Spleen (tissue), 11 donors: ENCODE measurements around the gene WDR55. TPM values are rescaled to one million over a fixed set of nuclear protein-coding genes. Genes with fewer than 3 reads are reported as not detected.
A peak's percentile ranks its signal among the peaks of the same experiment; 100 is the strongest.
"Not testable (repeated sequence)": the region's sequence is repeated elsewhere in the genome, so short reads cannot be mapped to it uniquely, and the experiment has no call there.

ENCODE experiments used
- DNase-seq: peaks from one replicate; pipeline ENCODE4 v3.0.0-alpha.2; 2020
- H3K27ac ChIP-seq, 8 donors: fragments of 200-600 bp; sonication (generic) in 7 of 8; 1 replicate in 4 of 8; 2 replicates in 4 of 8; pipeline versions ENCODE4 v1.5.0 to v1.8.0; 2016 to 2021; ENCODE audit warnings: inconsistent platforms in 4 of 8, mild to moderate bottlenecking in 4 of 8, moderate library complexity in 1 of 8
- H3K27me3 ChIP-seq, 7 donors: fragments of 200-600 bp; sonication (generic) in 6 of 7; replicated peaks in 1 of 7; 1 replicate in 4 of 7; 2 replicates in 3 of 7; pipeline versions ENCODE4 v1.5.0 to v1.8.0; 2016 to 2021; ENCODE audit warnings: inconsistent platforms in 3 of 7, mild to moderate bottlenecking in 1 of 7
- H3K36me3 ChIP-seq, 6 donors: fragments of 200-600 bp; sonication (generic) in 5 of 6; 1 replicate in 4 of 6; 2 replicates in 2 of 6; pipeline versions ENCODE4 v1.5.0 to v1.8.0; 2016 to 2021; ENCODE audit warnings: inconsistent platforms in 2 of 6
- H3K4me1 ChIP-seq, 6 donors: fragments of 200-600 bp; sonication (generic) in 5 of 6; 1 replicate in 3 of 6; 2 replicates in 3 of 6; pipeline versions ENCODE4 v1.5.0 to v1.8.0; 2016 to 2021; ENCODE audit warnings: inconsistent platforms in 3 of 6
- H3K4me3 ChIP-seq, 8 donors: fragments of 200-600 bp; sonication (generic) in 7 of 8; 1 replicate in 4 of 8; 2 replicates in 4 of 8; pipeline versions ENCODE4 v1.5.0 to v1.8.0; 2016 to 2021; ENCODE audit warnings: inconsistent platforms in 4 of 8, mild to moderate bottlenecking in 4 of 8, moderate library complexity in 2 of 8
- H3K9me3 ChIP-seq, 8 donors: fragments of 200-600 bp; sonication (generic) in 7 of 8; 1 replicate in 4 of 8; 2 replicates in 4 of 8; pipeline versions ENCODE4 v1.5.0 to v1.8.0; 2016 to 2021; ENCODE audit warnings: inconsistent platforms in 4 of 8
- POLR2A ChIP-seq, 3 donors: fragments of 450-650 bp; IDR thresholded peaks; one replicate each; pipeline ENCODE4 v1.5.1; 2017; ENCODE audit warnings: antibody characterized with exemption in 3 of 3, mild to moderate bottlenecking in 1 of 3
- POLR2AphosphoS5 ChIP-seq, 3 donors: sonication (generic); formaldehyde crosslinking; IDR thresholded peaks; one replicate each; pipeline ENCODE4 v1.5.1; 2017; ENCODE audit warnings: antibody characterized with exemption in 3 of 3
- WGBS, 5 donors: extraction: QIAGEN DNeasy Blood & Tissue Kit in 3 of 5; methylation state at CpG; one replicate each; pipeline versions ENCODE4 v1.1.5 to v1.1.7; 2013 to 2018; 5-methylcytosine and 5-hydroxymethylcytosine counted together
- intact Hi-C: fragments of 100-400 bp; cut with DNase I; formaldehyde crosslinking; loops from one replicate; pipeline ENCODE4 v1.15.0; 2023; ENCODE audit warnings: low total_unique reads
- polyA plus RNA-seq, 3 donors: library from polyadenylated mRNA; stranded (reverse); fragments of 200-250 nt; gene quantifications; one replicate each; pipeline ENCODE4 v1.2.1, GENCODE V29; 2013
- total RNA-seq, 7 donors: library from RNA; depleted of rRNA in 3 of 7; stranded (reverse); fragments of >200 nt in 3 of 7; fragmentation: NEBNext Ultra II Directional in 4 of 7; extraction: Animal tissue kit (Norgen Biotek cat#: 25700) in 4 of 7; gene quantifications; one replicate each; pipeline versions ENCODE4 v1.1.0 to v1.2.1, GENCODE V29; 2016 to 2021
- TF ChIP-seq, protein P1 (sequence below), 11 experiments: fragments of 200-600 bp in 7 of 11; fragments of 450-650 bp in 4 of 11; sonication (generic) in 4 of 11; IDR thresholded peaks in 8 of 11; conservative IDR thresholded peaks in 3 of 11; 1 replicate in 7 of 11; 2 replicates in 4 of 11; pipeline versions ENCODE4 v1.4.0 to v1.8.0; 2016 to 2021; ENCODE audit warnings: antibody characterized with exemption in 11 of 11, inconsistent platforms in 4 of 11, mild to moderate bottlenecking in 1 of 11
- donor health status: healthy with polysubstance abuse.
- donor health status: DM: no; HTN: no; CAD: no; lungs with moderate emphysema.
- donor health status: DM: no; HTN: no; CAD: no.
- donor health status: Bipolar disorder and iron deficiency.
- donor health status: healthy.
- donor health status: DM: no; HTN: no; CAD: no.
- donor health status: DM: yes; HTN: yes; CAD: no.

WDR55 gene
- total and polyA plus RNA-seq, 10 donors, result 14.2 to 30.8 (median 24.8) TPM

DNA sequence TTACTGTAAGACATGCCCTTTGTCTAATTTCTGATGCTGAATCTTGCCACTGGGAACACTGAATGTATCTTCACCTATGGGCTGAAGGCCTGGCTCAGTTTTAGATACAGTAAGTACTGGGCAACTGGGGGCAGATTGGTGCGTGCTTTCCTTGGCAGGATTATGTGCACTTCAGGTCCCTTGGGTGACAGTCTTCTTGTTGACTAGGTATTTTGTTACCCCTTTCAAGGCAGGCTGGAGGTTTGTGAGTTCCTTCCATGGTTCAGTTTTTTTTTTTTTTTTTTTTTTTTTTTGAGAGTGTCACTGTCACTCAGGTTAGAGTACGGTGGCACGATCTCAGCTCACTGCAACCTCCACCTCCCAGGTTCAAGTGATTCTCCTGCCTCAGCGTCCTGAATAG lies 43.1 kb downstream of the WDR55 start:
- no peak overlapping the region for H3K27ac ChIP-seq
- TF ChIP-seq POLR2AphosphoS5 (IDR thresholded peaks at IDR 0.05), result no peak
- TF ChIP-seq, protein P1, sequence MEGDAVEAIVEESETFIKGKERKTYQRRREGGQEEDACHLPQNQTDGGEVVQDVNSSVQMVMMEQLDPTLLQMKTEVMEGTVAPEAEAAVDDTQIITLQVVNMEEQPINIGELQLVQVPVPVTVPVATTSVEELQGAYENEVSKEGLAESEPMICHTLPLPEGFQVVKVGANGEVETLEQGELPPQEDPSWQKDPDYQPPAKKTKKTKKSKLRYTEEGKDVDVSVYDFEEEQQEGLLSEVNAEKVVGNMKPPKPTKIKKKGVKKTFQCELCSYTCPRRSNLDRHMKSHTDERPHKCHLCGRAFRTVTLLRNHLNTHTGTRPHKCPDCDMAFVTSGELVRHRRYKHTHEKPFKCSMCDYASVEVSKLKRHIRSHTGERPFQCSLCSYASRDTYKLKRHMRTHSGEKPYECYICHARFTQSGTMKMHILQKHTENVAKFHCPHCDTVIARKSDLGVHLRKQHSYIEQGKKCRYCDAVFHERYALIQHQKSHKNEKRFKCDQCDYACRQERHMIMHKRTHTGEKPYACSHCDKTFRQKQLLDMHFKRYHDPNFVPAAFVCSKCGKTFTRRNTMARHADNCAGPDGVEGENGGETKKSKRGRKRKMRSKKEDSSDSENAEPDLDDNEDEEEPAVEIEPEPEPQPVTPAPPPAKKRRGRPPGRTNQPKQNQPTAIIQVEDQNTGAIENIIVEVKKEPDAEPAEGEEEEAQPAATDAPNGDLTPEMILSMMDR (IDR thresholded peaks at IDR 0.05 in 8 of 11, conservative IDR thresholded peaks at IDR 0.05 in 3 of 11), result no peak
- TF ChIP-seq POLR2A (IDR thresholded peaks at IDR 0.05), result no peak
- 83 to 97% (median 93%) methylated on average over 4 of the region's 4 CpGs for WGBS, 5 donors

DNA sequence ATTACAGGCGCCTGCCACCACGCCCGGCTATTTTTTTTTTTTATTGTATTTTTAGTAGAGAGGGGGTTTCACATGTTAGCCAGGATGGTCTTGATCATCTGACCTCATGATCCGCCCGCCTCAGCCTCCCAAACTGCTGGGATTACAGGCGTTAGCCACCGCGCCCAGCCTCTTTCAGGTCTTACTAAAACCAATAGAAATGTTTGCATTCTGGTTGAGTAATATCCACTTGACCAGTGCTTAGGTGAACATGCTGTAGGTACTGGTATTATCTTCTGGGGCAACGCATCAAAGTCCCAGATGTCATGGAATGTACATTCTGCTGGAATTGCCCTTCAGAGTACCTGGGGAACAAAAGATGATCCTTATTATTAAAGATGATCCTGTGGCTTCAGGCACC lies 44.1 kb downstream of the WDR55 start:
- intact Hi-C loops, result loop anchor here (10.0 kb wide), 1 partner anchor 54 kb away; no protein-coding TSS in a partner anchor
- H3K36me3 ChIP-seq, result peaks cover 0 to 41% (median 30%) of the 10 kb centered on the region in 6 donors
- WGBS, 5 donors, result 89 to 97% (median 93%) methylated on average over 9 of the region's 9 CpGs
- DNase-seq, H3K4me3 ChIP-seq, H3K27ac ChIP-seq, H3K27me3 ChIP-seq, H3K9me3 ChIP-seq: not testable (repeated sequence)
- peaks cover 0 to 19% (median 11%) of the 10 kb centered on the region in 6 donors for H3K4me1 ChIP-seq

More for the DNA sequence above, 43.1 kb downstream of the WDR55 start:
- Histone ChIP-seq H3K27me3 (no peaks in the 10 kb centered on the region), H3K9me3 (no peaks in the 10 kb centered on the region), H3K4me1 (peaks cover 0 to 24% (median 12%) of the 10 kb centered on the region in 6 donors), H3K4me3 (no peak overlapping the region), H3K36me3 (peaks cover 0 to 51% (median 40%) of the 10 kb centered on the region in 6 donors)
- DNase-seq, result no peak
- intact Hi-C loops, result loop anchor here (10.0 kb wide), 1 partner anchor 53 kb away; no protein-coding TSS in a partner anchor

DNA sequence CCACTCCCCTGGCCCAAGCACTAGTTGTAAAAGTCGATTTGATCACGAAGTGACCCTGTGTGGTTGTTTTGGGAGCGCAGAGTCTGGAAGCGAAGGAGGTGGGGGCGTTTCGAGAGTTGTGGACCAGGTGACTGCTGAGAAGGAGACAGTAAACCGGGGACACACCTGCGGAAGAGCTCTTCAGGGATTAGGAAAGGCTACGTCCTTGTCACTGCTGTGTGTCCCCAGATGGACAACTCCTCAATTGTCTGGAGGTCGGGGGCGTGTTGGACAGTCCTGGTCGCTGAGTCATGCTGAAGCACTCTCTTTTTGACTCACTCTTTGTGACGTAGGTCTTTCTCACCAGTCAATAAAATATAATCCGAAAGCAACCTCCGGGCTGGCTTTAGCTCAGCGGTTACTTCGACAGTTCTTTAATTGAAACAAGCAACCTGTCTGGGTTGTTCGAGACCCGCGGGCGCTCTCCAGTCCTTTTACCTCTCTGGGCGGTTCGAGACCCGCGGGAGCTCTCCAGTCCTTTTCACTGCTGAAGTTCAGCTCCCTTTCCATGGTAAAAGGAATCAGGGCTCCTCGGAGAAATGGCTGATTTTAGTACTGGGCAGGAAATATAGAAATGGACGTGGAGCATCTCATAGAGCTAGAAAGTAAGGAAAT lies 46.3 kb downstream of the WDR55 start:
- peak overlapping the region; percentile 52 to 84 (median 67) for H3K4me3 ChIP-seq
- H3K27me3 ChIP-seq, result no peaks in the 10 kb centered on the region
- H3K27ac ChIP-seq, result peak overlapping the region; percentile 84 to 96 (median 92)
- intact Hi-C loops, result loop anchor here (10.0 kb wide), 1 partner anchor 336 kb away; no protein-coding TSS in a partner anchor
- H3K36me3 ChIP-seq, result peaks cover 0 to 19% (median 9%) of the 10 kb centered on the region in 6 donors
- H3K9me3 ChIP-seq, result no peaks in the 10 kb centered on the region
- WGBS, 5 donors, result 0 to 1% (median 0%) methylated on average over 27 of the region's 27 CpGs
- peaks cover 0 to 19% (median 11%) of the 10 kb centered on the region in 6 donors for H3K4me1 ChIP-seq
- TF ChIP-seq, protein P1 (IDR thresholded peaks at IDR 0.05 in 8 of 11, conservative IDR thresholded peaks at IDR 0.05 in 3 of 11), result no peak
- TF ChIP-seq POLR2AphosphoS5 (IDR thresholded peaks at IDR 0.05), result peak in 2 of 3 donors; percentile 67 to 87
- TF ChIP-seq POLR2A (IDR thresholded peaks at IDR 0.05), result peak in 1 of 3 donors; percentile 15
- peak; percentile 90 for DNase-seq

DNA sequence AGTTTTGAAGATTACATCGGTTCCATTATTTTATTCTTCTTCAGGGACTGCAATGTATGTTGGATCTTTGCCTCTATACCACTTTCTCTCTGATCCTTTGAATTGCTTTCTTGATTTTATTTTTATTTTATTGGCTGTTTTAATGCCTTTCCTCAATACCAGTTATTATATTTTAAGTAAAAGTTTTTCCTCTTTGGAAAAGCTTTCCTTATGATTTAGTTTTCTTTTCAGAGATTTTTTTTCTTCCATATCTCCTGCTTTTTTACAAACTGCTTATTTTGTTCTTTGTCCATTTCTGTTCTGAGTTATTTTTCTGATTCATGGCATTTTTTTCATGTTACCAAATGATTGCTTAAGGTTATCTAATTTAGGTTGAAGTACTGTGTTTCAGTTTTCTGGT lies 47.1 kb downstream of the WDR55 start:
- H3K4me3 ChIP-seq, result peak overlapping the region in 1 of 8 donors; percentile 52
- DNase-seq, result no peak
- H3K4me1 ChIP-seq, result peaks cover 0 to 19% (median 11%) of the 10 kb centered on the region in 6 donors
- H3K9me3 ChIP-seq, result no peaks in the 10 kb centered on the region
- 89 to 97% (median 92%) methylated on average over 1 of the region's 1 CpG for whole genome bisulfite sequencing, 5 donors
- TF ChIP-seq POLR2A (IDR thresholded peaks at IDR 0.05) (no peak), POLR2AphosphoS5 (IDR thresholded peaks at IDR 0.05) (no peak)
- TF ChIP-seq, protein P1 (IDR thresholded peaks at IDR 0.05 in 8 of 11, conservative IDR thresholded peaks at IDR 0.05 in 3 of 11), result no peak
- no peaks in the 10 kb centered on the region for H3K27me3 ChIP-seq
- peaks cover 0 to 11% (median 2%) of the 10 kb centered on the region in 6 donors for H3K36me3 ChIP-seq
- intact Hi-C loops, result loop anchor here (10.0 kb wide), 1 partner anchor 337 kb away; no protein-coding TSS in a partner anchor
- H3K27ac ChIP-seq, result peak overlapping the region in 7 of 8 donors; percentile 90 to 96 (median 92)
